ENCODE data around the gene MAP3K10.

The MAP3K10 gene

DNA sequence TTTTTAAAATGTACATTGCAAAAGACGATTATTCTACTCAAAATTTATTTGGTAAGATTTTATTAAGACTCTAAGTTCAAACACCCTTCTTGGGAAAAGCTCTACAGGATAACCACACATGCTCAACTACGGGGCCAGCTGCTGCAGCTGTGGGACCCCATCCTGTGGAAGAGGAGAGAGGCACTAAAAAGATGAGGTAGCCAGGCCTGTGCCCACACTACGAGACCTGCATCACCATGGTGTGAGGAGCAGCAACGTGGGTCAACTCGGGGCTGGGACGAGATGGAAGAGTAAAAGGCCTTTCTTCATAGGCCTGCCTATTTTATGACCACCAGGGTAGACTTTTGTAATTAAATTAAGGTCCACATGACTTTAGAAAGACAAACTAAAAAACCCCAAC, 39.8 kb downstream of the MAP3K10 start:
- Mint-ChIP-seq H3K9me3 (no peaks in the 10 kb centered on the region), H3K36me3 (ENCODE audit: low read depth) (peaks cover 5% of the 10 kb centered on the region), H3K27ac (no peak overlapping the region), H3K4me3 (no peak overlapping the region), H3K4me1 (ENCODE audit: low read depth) (peaks cover 9% of the 10 kb centered on the region), H3K27me3 (ENCODE audit: low read depth) (peaks cover 28% of the 10 kb centered on the region)

DNA sequence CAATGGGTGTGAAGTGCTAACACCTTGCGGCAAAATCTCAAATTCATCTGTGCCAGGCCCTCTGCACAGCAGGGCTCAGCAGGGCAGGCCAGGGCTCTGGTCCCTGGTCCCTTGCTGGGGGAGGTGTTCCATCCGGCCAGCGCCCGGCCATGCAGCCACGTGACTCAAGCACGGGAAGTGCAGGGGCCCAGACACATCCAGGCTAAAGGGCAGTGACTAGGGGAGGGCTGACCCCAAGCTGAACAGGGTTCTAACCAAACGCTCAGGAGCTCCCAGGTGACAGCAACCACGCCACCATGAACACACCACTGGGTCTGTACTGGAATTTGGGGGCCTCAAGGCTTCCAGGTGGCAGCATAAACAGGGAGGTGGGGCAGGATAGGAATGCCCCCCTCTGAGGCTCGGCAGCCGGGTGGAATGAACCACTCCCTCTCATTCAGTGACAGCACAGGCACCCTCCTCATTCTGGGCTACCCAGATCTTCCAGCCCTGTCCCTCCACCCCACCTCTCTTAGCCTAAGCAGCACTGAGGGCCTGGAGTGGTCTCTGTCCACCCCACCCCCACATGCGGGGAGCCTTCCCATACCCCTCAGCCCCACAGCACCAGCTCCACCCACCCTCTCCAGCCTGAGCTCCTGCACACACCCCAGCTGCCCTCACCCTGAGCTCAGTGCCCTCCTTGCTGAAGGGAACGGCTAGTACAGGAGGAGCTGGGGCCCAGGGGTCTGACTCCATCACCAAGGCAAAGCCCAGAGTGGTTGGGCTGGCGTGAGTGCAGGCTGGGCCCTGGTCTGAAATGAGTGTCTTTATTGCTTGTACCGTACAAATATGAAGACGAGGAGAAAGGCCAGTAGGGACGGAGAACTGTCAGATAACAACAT, 40.6 kb downstream of the MAP3K10 start:
- Mint-ChIP-seq H3K27me3 (ENCODE audit: low read depth) (peaks cover 24% of the 10 kb centered on the region), H3K4me3 (no peak overlapping the region), H3K9me3 (no peaks in the 10 kb centered on the region), H3K36me3 (ENCODE audit: low read depth) (peaks cover 8% of the 10 kb centered on the region), H3K4me1 (ENCODE audit: low read depth) (peaks cover 9% of the 10 kb centered on the region), H3K27ac (no peak overlapping the region)

DNA sequence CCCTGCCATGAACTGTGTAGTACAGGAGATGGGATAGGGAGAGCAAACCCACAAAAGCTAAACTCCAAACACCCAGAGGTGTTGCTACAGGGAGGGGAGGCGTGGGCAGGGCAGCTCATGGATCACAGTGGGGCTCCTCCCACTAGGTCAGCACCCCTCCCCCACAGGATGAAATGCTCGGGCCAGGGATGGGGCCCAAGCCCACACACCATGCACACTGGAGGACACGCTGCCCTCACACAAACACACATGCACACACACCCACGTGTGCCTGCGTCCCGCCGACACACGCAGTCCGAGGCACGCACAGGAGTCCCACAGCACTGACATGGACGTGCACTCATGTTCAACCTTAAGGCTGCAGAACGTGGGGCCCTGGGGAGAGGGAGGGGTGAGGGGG, 41.3 kb downstream of the MAP3K10 start:
- Mint-ChIP-seq H3K9me3 (no peaks in the 10 kb centered on the region), H3K27me3 (ENCODE audit: low read depth) (peaks cover 17% of the 10 kb centered on the region), H3K27ac (no peak overlapping the region), H3K4me1 (ENCODE audit: low read depth) (peaks cover 9% of the 10 kb centered on the region), H3K4me3 (no peak overlapping the region), H3K36me3 (ENCODE audit: low read depth) (peaks cover 12% of the 10 kb centered on the region)

DNA sequence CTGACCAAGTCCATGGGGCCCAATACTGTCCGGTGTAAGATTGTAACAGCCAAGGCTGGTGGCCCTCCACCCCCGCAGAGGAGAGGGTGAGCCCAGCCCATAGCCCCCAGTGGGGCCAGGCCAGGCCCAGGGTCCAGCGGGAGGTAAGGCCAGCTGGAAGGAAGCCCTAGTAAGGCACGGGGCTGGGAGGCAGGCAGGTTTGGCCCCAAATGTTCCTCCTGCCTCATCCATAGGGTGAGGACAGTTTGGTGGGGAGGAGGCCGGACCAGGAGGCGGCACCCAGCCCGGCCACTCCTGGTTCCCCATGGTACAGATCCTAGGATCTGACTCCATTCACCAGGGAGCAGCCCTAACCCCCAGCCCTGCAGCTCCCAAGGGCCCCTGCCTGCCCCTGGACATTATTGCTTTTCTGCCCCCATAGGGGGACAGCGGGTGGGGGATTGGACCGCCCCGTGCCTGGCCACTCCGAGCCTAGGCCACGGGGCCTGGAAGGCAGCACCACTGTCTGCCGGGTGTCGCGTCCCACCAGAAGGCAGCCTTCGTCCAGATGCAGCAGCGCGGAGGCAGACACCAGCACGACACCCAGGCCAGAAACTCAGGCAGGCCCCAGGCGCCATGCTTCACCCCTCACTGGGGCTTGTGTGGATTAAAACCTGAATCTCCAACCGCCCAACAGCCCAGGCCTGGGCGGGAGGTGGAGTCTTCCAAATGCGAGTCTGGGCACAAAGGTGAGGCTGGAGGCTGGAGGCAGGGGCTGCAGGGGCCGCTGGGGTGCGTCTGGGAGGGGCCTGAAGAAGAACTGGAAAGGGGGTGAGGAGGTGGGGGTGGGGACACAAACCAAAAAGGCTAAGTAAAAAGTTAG, 42.0 kb downstream of the MAP3K10 start:
- peaks cover 14% of the 10 kb centered on the region for H3K36me3 Mint-ChIP-seq (ENCODE audit: low read depth)
- H3K27ac Mint-ChIP-seq: no peak overlapping the region
- no peaks in the 10 kb centered on the region for H3K9me3 Mint-ChIP-seq
- H3K4me1 Mint-ChIP-seq (ENCODE audit: low read depth): peaks cover 9% of the 10 kb centered on the region
- peaks cover 10% of the 10 kb centered on the region for H3K27me3 Mint-ChIP-seq (ENCODE audit: low read depth)
- no peak overlapping the region for H3K4me3 Mint-ChIP-seq

DNA sequence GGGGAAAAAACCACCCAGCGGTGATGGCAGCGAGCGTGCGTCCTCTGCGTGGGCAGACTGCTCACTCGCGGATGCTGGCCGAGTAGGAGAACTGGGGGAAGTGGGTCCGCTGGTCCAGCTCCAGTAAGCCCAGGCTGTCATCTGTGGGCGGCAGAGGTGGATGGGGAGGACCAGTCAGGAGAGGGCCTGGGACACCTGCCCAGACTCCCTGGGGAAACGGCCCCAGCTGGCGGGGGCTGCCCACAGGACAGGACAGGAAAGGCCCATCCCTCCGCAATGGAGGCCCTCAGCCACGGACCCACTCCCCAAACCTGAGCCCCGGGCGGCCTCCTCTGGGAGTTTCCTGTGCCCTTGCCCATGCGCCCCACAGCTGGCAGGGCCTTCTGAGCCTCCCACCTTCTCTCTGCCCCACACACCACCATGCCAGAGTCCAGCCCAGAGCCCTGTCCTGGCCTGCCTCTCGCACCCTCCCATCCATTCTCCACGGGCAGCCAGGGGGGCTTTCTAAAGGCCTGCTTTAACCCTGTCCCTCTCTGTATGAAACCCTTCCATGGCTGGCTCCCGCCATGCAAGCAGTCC, 42.7 kb downstream of the MAP3K10 start:
- Mint-ChIP-seq H3K27me3 (ENCODE audit: low read depth) (peaks cover 7% of the 10 kb centered on the region), H3K9me3 (no peaks in the 10 kb centered on the region), H3K4me3 (no peak overlapping the region), H3K36me3 (ENCODE audit: low read depth) (peaks cover 16% of the 10 kb centered on the region), H3K27ac (no peak overlapping the region), H3K4me1 (ENCODE audit: low read depth) (peaks cover 9% of the 10 kb centered on the region)

DNA sequence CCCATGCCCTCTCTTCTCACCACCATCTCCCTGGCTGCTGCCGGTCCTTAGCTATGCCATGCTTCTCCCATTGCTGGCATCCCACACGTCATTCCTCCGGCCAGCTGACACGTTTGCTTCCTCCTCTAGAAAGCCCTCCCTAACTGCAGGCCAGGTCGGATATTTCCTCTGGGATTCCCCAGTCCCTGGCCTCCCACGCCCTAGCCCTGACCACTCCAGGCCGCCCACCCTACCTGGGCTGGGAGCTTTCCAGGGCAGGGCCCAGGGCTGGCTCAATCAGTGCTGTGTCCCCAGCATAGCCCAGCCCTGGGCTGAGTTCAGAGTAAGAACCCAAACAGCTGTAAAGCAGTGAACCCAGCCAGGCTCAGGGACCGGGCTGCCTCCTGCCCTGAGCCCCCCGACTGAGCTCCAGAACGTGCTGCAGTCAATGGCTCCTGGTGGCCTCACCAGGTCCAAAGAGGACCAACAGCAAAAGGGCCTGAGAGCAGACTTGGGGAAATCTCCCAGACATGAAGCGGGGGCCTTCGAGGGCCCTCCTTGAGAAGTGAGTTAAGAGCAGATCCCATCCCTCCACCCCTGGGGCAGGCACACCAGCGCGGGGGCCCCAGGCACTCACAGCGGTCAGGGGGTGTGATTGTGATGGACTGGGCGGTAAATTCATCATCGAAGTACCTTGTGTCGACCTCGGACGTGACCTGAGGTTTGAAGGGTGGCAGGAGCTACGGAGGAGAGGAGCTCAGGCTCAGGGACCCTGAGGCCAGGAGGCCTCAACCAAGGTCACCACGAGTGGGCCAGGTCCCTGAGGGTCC, 43.4 kb downstream of the MAP3K10 start:
- H3K36me3 Mint-ChIP-seq (ENCODE audit: low read depth): peaks cover 16% of the 10 kb centered on the region
- H3K4me1 Mint-ChIP-seq (ENCODE audit: low read depth): peaks cover 2% of the 10 kb centered on the region
- H3K4me3 Mint-ChIP-seq: no peak overlapping the region
- no peak overlapping the region for H3K27ac Mint-ChIP-seq
- H3K9me3 Mint-ChIP-seq: no peaks in the 10 kb centered on the region
- H3K27me3 Mint-ChIP-seq (ENCODE audit: low read depth): no peaks in the 10 kb centered on the region

DNA sequence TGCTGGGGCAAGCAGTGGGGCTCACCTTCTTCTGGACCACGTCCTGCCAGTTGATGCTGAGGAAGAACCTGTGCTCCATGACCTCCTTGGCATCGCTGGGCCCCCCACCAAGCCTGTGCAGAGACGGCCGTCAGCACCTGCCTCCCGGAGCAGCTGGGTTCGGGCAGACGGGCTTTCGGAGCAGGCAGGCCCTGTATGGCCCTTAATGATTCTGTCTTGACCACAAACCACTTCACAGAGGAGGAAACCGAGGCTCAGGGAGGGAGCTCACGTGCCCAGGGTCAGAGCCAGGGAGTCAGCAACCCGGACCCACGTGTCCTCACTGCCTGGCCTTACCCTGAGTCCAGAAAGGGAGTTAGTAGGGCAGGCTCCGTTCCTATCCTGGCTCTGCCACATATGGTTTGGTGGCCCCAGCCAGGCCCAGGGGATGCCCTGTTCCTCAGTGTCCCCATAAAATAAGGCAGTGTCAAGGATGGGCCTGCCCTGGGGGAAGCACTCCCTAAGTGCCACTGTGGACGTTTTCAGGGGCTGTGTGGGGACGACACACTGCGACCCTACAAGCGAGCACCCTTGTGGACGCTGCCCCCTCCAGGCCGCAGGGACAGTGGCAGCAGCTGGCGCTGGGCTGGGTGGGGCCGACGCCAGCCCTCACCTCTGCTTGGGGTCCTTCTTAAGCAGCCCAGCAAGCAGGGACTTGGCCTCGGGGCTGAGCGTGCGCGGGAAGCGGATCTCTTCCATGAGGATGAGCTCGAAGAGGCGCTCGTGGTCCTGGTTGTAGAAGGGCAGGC, 44.2 kb downstream of the MAP3K10 start:
- H3K27me3 Mint-ChIP-seq (ENCODE audit: low read depth): no peaks in the 10 kb centered on the region
- no peak overlapping the region for H3K27ac Mint-ChIP-seq
- no peak overlapping the region for H3K4me3 Mint-ChIP-seq
- no peaks in the 10 kb centered on the region for H3K4me1 Mint-ChIP-seq (ENCODE audit: low read depth)
- no peaks in the 10 kb centered on the region for H3K9me3 Mint-ChIP-seq
- peaks cover 16% of the 10 kb centered on the region for H3K36me3 Mint-ChIP-seq (ENCODE audit: low read depth)

DNA sequence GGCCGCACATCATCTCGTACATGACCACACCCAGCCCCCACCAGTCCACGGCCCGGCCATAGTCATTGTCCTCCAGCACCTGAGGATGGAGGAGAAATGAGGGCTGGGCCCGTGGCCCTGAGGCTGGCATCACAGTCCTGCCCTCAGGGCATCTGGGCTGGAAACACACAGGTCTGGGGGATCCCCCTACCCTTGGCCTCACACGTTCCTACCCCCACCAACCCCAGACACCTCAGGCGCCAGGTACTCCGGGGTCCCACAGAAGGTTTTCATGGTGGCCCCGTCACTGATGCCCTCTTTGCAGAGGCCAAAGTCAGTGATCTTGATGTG, 44.8 kb downstream of the MAP3K10 start:
- Mint-ChIP-seq H3K36me3 (ENCODE audit: low read depth) (peaks cover 16% of the 10 kb centered on the region), H3K4me3 (no peak overlapping the region), H3K27me3 (ENCODE audit: low read depth) (no peaks in the 10 kb centered on the region), H3K27ac (no peak overlapping the region), H3K4me1 (ENCODE audit: low read depth) (no peaks in the 10 kb centered on the region), H3K9me3 (no peaks in the 10 kb centered on the region)

DNA sequence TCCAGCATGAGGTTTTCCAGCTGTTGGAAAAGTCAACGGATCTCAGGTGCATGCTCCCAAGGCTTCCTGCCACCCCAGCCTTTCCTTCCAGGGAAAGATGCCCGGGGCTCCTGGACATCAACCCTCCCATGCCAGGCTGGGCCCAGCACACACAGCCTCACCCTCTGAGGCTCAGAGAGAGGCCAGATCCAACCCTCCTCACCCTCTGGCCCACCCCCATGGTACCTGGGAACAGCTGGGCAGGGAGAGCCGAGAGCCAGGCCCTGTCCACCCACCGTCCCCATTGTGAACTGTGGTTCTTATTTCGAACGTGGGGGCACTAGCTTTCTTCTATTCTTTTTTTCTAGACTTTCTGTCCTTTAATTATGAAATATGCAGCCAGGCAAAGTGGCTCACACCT, 45.1 kb downstream of the MAP3K10 start:
- Mint-ChIP-seq H3K27ac (no peak overlapping the region), H3K36me3 (ENCODE audit: low read depth) (peaks cover 18% of the 10 kb centered on the region), H3K9me3 (no peaks in the 10 kb centered on the region), H3K27me3 (ENCODE audit: low read depth) (no peaks in the 10 kb centered on the region), H3K4me3 (no peak overlapping the region), H3K4me1 (ENCODE audit: low read depth) (no peaks in the 10 kb centered on the region)

DNA sequence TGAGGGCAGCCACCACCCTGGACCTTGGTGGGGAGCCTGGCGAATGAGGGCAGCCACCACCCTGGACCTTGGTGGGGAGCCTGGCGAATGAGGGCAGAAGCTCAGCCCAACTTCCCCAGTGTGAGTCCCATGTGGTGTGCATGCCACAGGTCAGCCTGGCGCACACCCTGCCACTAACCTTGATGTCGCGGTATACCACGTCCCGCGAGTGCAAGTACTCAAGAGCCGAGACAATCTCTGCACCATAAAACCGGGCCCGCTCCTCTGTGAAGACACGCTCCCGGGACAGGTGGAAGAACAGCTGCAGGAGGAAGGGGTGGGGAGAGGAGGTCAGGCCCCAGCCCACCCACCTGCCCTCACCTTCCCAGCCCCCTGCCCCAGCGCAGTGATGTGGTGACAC, 46.6 kb downstream of the MAP3K10 start:
- H3K9me3 Mint-ChIP-seq: no peaks in the 10 kb centered on the region
- H3K36me3 Mint-ChIP-seq (ENCODE audit: low read depth): peaks cover 20% of the 10 kb centered on the region
- no peak overlapping the region for H3K27ac Mint-ChIP-seq
- no peak overlapping the region for H3K4me3 Mint-ChIP-seq
- no peaks in the 10 kb centered on the region for H3K4me1 Mint-ChIP-seq (ENCODE audit: low read depth)
- H3K27me3 Mint-ChIP-seq (ENCODE audit: low read depth): no peaks in the 10 kb centered on the region

DNA sequence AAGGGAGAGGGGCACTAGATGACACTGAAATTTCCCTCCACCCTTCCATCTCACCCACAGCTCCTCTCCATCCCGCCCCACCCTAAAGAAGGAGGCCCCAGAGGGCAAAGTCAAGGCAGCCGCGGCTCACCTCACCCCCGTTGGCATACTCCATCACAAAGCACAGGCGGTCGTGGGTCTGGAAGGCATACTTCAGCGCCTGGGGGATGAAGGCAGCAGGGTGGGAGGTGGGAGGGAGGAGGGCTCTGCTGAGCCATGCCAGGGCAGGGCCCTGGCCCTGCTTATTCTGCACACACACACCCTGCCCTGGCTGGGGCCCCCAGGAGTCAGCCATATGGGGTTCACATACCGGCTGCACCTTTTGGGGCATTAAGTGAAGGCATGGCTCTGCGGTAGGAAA, 47.5 kb downstream of the MAP3K10 start:
- H3K9me3 Mint-ChIP-seq: no peaks in the 10 kb centered on the region
- no peak overlapping the region for H3K27ac Mint-ChIP-seq
- no peak overlapping the region for H3K4me3 Mint-ChIP-seq
- H3K4me1 Mint-ChIP-seq (ENCODE audit: low read depth): no peaks in the 10 kb centered on the region
- H3K36me3 Mint-ChIP-seq (ENCODE audit: low read depth): peaks cover 20% of the 10 kb centered on the region
- no peaks in the 10 kb centered on the region for H3K27me3 Mint-ChIP-seq (ENCODE audit: low read depth)

DNA sequence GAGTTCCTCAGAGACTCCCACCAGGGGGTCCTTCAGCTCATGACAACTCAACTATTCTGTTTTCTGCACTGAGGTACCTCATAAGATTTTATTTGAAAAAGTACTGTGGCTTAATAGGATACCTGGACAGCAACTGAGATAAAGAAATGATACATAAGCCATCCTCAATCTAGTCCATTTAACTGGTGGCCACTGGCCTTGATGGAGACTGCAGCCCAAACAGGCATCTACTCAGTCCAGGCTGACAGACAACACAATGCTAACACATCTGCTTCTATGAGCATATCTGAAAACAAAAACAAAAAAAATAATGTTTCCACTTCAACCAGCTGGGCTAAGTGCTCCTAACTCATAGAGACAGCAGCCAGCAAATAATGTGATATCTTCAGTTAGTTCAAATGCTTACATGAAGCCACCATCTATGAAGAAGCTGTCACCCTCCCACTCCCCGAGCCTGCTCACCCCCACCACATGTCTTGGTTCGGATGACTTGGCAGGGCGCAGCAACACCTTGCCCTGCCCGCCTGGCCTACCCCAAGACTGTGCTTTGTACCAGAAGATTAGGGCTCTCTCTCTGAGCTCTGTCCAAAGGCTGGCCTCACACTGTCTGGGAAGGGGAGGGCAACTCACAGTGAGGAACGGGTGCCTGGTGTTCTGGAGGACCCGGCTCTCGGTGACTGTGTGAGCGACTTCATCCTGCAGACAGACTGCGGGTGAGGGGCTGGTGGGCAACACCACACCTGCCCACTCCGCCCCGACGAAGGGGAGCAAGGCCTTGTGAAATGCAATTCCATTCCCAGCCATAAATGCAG, 48.4 kb downstream of the MAP3K10 start:
- H3K4me1 Mint-ChIP-seq (ENCODE audit: low read depth): no peaks in the 10 kb centered on the region
- no peaks in the 10 kb centered on the region for H3K27me3 Mint-ChIP-seq (ENCODE audit: low read depth)
- H3K4me3 Mint-ChIP-seq: no peak overlapping the region
- H3K36me3 Mint-ChIP-seq (ENCODE audit: low read depth): peaks cover 18% of the 10 kb centered on the region
- H3K9me3 Mint-ChIP-seq: no peaks in the 10 kb centered on the region
- no peak overlapping the region for H3K27ac Mint-ChIP-seq

DNA sequence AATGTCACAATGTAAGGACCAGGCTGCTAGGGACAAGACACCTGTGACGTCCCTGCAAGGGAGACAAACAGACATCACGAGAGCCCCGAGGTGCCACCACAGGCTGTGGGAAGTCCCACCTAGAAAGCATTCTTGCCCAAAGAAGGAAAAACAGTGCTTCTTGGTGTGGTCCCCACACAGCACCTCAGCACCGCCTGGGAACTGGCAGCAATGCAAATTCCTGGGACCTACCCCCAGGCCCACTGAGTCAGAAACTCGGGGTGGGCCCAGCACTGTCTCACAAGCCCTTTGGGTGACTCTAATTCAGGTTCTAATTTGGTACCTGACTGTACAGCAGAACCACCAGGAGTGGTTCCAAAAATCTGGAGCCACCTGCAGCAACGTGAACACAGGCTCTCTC, 49.1 kb downstream of the MAP3K10 start:
- Mint-ChIP-seq H3K4me3 (no peak overlapping the region), H3K27me3 (ENCODE audit: low read depth) (no peaks in the 10 kb centered on the region), H3K27ac (no peak overlapping the region), H3K36me3 (ENCODE audit: low read depth) (peaks cover 15% of the 10 kb centered on the region), H3K9me3 (no peaks in the 10 kb centered on the region), H3K4me1 (ENCODE audit: low read depth) (no peaks in the 10 kb centered on the region)

All from T-helper 1 cell treated with Interleukin-12 subunit alpha and Interleukin-12 subunit beta and Interleukin-4 antibody, amounts not matched to agents 30 μg/mL and 1 μg/mL, for 36 hours (primary cell).